ENCODE data around the gene CENPC.
"Not testable (repeated sequence)": the region's sequence is repeated elsewhere in the genome, so short reads cannot be mapped to it uniquely, and the experiment has no call there.

CENPC gene

DNA sequence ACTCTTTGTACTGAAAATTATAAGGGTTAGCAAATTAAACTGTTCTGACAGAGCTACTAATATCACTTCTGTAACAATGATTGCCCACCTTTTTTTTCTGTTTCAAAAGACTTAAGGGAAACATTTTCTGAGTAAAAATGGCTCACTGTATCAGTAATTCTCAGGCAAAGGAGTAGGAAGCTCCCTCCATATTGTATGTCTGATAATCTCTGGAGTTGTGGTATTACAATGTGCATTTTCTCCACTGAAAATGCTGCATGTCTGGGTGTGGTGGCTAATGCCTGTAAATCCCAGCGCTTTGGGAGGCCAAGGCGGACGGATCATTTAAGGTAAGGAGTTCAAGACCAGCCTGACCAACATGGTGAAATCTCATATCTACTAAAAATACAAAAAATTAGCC is 8.8 kb upstream of the CENPC start:
- no peak overlapping the region for H3K4me2 ChIP-seq (ENCODE audit: low read length)
- H3K36me3 ChIP-seq (replicated peaks; ENCODE audit: low read depth, low read length), result no peaks in the 10 kb centered on the region
- H3K79me2 ChIP-seq (ENCODE audit: low read length), result no peaks in the 10 kb centered on the region
- peaks cover 12% of the 10 kb centered on the region for H3K4me1 ChIP-seq (ENCODE audit: low read length)
- no peak for TF ChIP-seq EZH2phosphoT487 (IDR thresholded peaks at IDR 0.05; ENCODE audit: low read depth)
- TF ChIP-seq, protein P1, sequence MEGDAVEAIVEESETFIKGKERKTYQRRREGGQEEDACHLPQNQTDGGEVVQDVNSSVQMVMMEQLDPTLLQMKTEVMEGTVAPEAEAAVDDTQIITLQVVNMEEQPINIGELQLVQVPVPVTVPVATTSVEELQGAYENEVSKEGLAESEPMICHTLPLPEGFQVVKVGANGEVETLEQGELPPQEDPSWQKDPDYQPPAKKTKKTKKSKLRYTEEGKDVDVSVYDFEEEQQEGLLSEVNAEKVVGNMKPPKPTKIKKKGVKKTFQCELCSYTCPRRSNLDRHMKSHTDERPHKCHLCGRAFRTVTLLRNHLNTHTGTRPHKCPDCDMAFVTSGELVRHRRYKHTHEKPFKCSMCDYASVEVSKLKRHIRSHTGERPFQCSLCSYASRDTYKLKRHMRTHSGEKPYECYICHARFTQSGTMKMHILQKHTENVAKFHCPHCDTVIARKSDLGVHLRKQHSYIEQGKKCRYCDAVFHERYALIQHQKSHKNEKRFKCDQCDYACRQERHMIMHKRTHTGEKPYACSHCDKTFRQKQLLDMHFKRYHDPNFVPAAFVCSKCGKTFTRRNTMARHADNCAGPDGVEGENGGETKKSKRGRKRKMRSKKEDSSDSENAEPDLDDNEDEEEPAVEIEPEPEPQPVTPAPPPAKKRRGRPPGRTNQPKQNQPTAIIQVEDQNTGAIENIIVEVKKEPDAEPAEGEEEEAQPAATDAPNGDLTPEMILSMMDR (IDR thresholded peaks at IDR 0.05; ENCODE audit: low read depth, low read length), result no peak
- no peaks in the 10 kb centered on the region for H4K20me1 ChIP-seq (ENCODE audit: insufficient read depth, low read length)
- no peak overlapping the region for H3K27ac ChIP-seq (ENCODE audit: low read length)
- H3K9ac ChIP-seq (ENCODE audit: low read length), result no peak overlapping the region
- H3K27me3 ChIP-seq (ENCODE audit: low read depth, low read length), result no peaks in the 10 kb centered on the region
- H2AFZ ChIP-seq (ENCODE audit: low read depth, low read length), result no peak overlapping the region
- H3K9me3 ChIP-seq (ENCODE audit: insufficient read depth, low read length), result no peaks in the 10 kb centered on the region
- no peak overlapping the region for H3K4me3 ChIP-seq (ENCODE audit: low read length)

DNA sequence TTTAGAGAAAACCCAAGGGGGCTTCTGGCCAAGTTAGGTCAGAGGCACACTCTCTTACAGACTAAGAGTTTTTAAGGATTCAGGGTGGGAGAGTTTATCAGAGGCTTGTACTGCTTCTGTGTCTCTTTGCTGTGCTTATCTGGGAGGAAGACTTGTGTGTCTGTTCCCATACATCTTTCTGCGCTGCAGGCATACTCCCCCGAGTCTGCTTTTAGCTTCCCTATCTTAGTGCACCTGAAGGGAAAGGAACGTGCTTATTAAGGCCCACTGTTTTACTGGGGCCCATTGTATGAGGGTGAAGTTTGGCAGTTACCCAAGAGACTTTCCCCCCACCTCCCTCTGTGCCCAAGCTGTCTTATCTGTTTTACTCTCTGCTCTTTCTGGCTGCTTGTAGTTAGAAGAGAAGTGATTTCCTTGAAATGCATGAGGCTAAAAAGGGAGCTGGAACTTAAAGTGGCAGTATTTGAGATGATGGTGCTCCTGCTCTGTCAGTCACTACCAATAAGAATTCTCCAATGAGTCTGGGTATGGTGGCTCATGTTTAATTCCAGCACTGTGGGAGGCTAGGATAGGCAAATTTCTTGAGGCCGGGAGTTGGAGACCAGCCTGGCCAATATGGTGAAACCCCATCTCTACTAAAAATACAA is 7.0 kb upstream of the CENPC start:
- not testable (repeated sequence) for H3K4me3 ChIP-seq (ENCODE audit: low read length); H4K20me1 ChIP-seq (ENCODE audit: insufficient read depth, low read length); H3K9me3 ChIP-seq (ENCODE audit: insufficient read depth, low read length); H3K4me1 ChIP-seq (ENCODE audit: low read length); H3K4me2 ChIP-seq (ENCODE audit: low read length); H3K9ac ChIP-seq (ENCODE audit: low read length); H3K36me3 ChIP-seq (replicated peaks; ENCODE audit: low read depth, low read length); H3K27ac ChIP-seq (ENCODE audit: low read length); H2AFZ ChIP-seq (ENCODE audit: low read depth, low read length); H3K27me3 ChIP-seq (ENCODE audit: low read depth, low read length); H3K79me2 ChIP-seq (ENCODE audit: low read length)

DNA sequence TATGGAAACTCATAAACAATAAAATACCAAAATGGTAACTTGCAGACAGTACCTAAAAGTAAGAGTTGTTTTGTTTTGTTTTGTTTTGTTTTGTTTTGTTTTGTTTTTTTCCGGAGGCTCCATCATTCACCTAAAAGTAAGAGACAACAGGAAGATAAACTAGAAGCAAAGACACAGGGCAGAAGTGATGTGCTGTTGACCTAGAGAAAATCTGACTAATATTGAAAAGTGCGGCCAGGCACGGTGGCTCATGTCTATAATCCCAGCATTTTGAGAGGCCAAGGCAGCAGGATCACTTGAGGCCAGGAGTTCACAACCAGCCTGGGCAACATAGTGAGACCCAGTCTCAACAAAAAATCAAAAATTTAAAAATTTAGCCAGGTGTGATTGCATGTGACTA is 5.6 kb upstream of the CENPC start:
- Histone ChIP-seq H3K4me3 (ENCODE audit: low read length) (no peak overlapping the region), H3K79me2 (ENCODE audit: low read length) (no peaks in the 10 kb centered on the region), H3K36me3 (replicated peaks; ENCODE audit: low read depth, low read length) (no peaks in the 10 kb centered on the region), H3K4me2 (ENCODE audit: low read length) (no peak overlapping the region), H3K9ac (ENCODE audit: low read length) (no peak overlapping the region), H3K27me3 (ENCODE audit: low read depth, low read length) (no peaks in the 10 kb centered on the region), H4K20me1 (ENCODE audit: insufficient read depth, low read length) (no peaks in the 10 kb centered on the region), H3K27ac (ENCODE audit: low read length) (no peak overlapping the region), H2AFZ (ENCODE audit: low read depth, low read length) (no peak overlapping the region), H3K9me3 (ENCODE audit: insufficient read depth, low read length) (no peaks in the 10 kb centered on the region), H3K4me1 (ENCODE audit: low read length) (peaks cover 8% of the 10 kb centered on the region)
- no peak for TF ChIP-seq EZH2phosphoT487 (IDR thresholded peaks at IDR 0.05; ENCODE audit: low read depth)
- TF ChIP-seq, protein P1 (IDR thresholded peaks at IDR 0.05; ENCODE audit: low read depth, low read length), result no peak

DNA sequence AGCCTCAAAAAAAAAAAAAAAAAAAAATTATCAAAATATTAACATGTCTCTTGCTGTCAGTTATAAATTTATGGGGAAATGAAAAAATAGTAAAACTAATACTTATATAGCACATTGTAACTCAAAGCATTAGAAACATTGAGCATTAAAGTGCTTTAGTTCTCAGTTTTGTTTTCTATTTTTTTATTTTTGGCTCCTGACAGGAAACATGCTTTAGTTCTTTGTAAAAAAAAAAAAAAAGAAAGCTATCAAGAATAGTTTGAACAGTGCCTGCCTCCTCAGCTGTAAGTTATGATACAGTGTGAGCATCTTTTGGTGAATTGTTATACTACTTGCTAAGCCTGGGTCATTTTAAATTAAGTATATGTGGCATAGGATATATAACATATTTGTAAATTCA is 5.1 kb upstream of the CENPC start:
- H3K4me1 ChIP-seq (ENCODE audit: low read length), result peaks cover 8% of the 10 kb centered on the region
- peak overlapping the region; percentile 29; the same call in 1 of the 2 replicates for H3K9ac ChIP-seq (ENCODE audit: low read length)
- no peaks in the 10 kb centered on the region for H3K79me2 ChIP-seq (ENCODE audit: low read length)
- no peaks in the 10 kb centered on the region for H3K27me3 ChIP-seq (ENCODE audit: low read depth, low read length)
- no peaks in the 10 kb centered on the region for H3K36me3 ChIP-seq (replicated peaks; ENCODE audit: low read depth, low read length)
- no peak overlapping the region for H3K27ac ChIP-seq (ENCODE audit: low read length)
- peak overlapping the region; percentile 71 for H3K4me3 ChIP-seq (ENCODE audit: low read length)
- H4K20me1 ChIP-seq (ENCODE audit: insufficient read depth, low read length), result no peaks in the 10 kb centered on the region
- peak overlapping the region; percentile 65 for H3K4me2 ChIP-seq (ENCODE audit: low read length)
- no peak overlapping the region for H2AFZ ChIP-seq (ENCODE audit: low read depth, low read length)
- TF ChIP-seq EZH2phosphoT487 (IDR thresholded peaks at IDR 0.05; ENCODE audit: low read depth), result no peak
- H3K9me3 ChIP-seq (ENCODE audit: insufficient read depth, low read length), result no peaks in the 10 kb centered on the region

DNA sequence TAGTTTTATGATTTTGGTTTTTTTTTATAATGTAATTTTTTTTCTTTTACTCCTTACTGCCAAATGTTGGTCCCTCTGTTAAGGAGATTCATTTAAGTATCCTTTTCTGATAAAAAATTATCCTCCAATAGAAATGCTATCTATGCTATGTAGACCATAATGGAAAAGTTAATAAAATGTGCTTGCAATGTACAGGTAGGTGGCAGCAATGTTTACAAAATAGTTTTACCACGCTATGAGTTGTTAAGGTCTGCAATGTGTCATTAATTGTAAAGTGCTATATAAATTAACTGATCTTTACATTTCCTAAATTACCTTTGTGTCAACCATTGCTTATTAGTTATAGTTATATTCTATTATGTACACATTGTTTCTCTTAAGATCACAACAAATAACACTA is 3.8 kb upstream of the CENPC start:
- H3K4me3 ChIP-seq (ENCODE audit: low read length), result peak overlapping the region; percentile 71
- H4K20me1 ChIP-seq (ENCODE audit: insufficient read depth, low read length), result no peaks in the 10 kb centered on the region
- TF ChIP-seq, protein P1 (IDR thresholded peaks at IDR 0.05; ENCODE audit: low read depth, low read length), result peak; percentile 77
- TF ChIP-seq EZH2phosphoT487 (IDR thresholded peaks at IDR 0.05; ENCODE audit: low read depth), result no peak
- H3K9ac ChIP-seq (ENCODE audit: low read length), result no peak overlapping the region
- H3K27ac ChIP-seq (ENCODE audit: low read length), result no peak overlapping the region
- no peaks in the 10 kb centered on the region for H3K36me3 ChIP-seq (replicated peaks; ENCODE audit: low read depth, low read length)
- peak overlapping the region; percentile 31 for H2AFZ ChIP-seq (ENCODE audit: low read depth, low read length)
- peaks cover 9% of the 10 kb centered on the region for H3K4me1 ChIP-seq (ENCODE audit: low read length)
- peak overlapping the region; percentile 65 for H3K4me2 ChIP-seq (ENCODE audit: low read length)
- no peaks in the 10 kb centered on the region for H3K27me3 ChIP-seq (ENCODE audit: low read depth, low read length)
- no peaks in the 10 kb centered on the region for H3K9me3 ChIP-seq (ENCODE audit: insufficient read depth, low read length)
- H3K79me2 ChIP-seq (ENCODE audit: low read length), result peaks cover 12% of the 10 kb centered on the region

Measured in OCI-LY3 (cell line).